Esophagus (tissue), 2 donors: ENCODE data around the gene INPP5J. TPM values are rescaled to one million over a fixed set of nuclear protein-coding genes. Genes with fewer than 3 reads are reported as not detected.
A peak's percentile ranks its signal among the peaks of the same experiment; 100 is the strongest.

Experiments used
- H3K27ac ChIP-seq, 2 donors: one replicate each; pipeline ENCODE4 v1.5.1; 2013; ENCODE audit warnings: low read depth in 2 of 2, mild to moderate bottlenecking in 2 of 2, inconsistent platforms in 1 of 2, low read length in 1 of 2, moderate library complexity in 1 of 2
- H3K27me3 ChIP-seq, 2 donors: one replicate each; pipeline ENCODE4 v1.6.1; 2013; ENCODE audit warnings: low read length in 2 of 2, control low read depth in 1 of 2, mild to moderate bottlenecking in 1 of 2; ENCODE audit not compliant: insufficient read depth in 2 of 2, control insufficient read depth in 1 of 2
- H3K36me3 ChIP-seq, 2 donors: one replicate each; pipeline ENCODE4 v1.6.1; 2013; ENCODE audit warnings: low read length in 1 of 2; ENCODE audit not compliant: control insufficient read depth in 2 of 2, insufficient read depth in 2 of 2
- H3K4me1 ChIP-seq, 2 donors: one replicate each; pipeline ENCODE4 v1.6.1; 2013; ENCODE audit warnings: low read length in 1 of 2; ENCODE audit not compliant: control insufficient read depth in 2 of 2, insufficient read depth in 2 of 2
- H3K4me3 ChIP-seq, 2 donors: one replicate each; pipeline ENCODE4 v1.5.1; 2013; ENCODE audit warnings: low read length in 2 of 2, mild to moderate bottlenecking in 2 of 2, low read depth in 1 of 2, moderate library complexity in 1 of 2
- H3K9me3 ChIP-seq, 2 donors: one replicate each; pipeline ENCODE4 v1.6.1; 2013; ENCODE audit warnings: mild to moderate bottlenecking in 2 of 2, low read depth in 1 of 2, low read length in 1 of 2, moderate library complexity in 1 of 2; ENCODE audit not compliant: control insufficient read depth in 2 of 2, insufficient read depth in 1 of 2
- WGBS, 2 donors: extraction: QIAGEN DNeasy Blood & Tissue Kit; methylation state at CpG; one replicate each; pipeline ENCODE4 v1.1.7; 2013; 5-methylcytosine and 5-hydroxymethylcytosine counted together
- polyA plus RNA-seq, 2 donors: library from polyadenylated mRNA; stranded (reverse); fragments of 200-250 nt; gene quantifications; one replicate each; pipeline ENCODE4 v1.2.3, GENCODE V29; 2013
- donor health status: healthy with polysubstance abuse.
- donor health status: Bipolar disorder and iron deficiency.

Gene INPP5J
- polyA plus RNA-seq, 2 donors: 1.6 to 3.3 TPM

- peak overlapping the region in 1 of 2 donors; percentile 65 for H3K27ac ChIP-seq
Observed at GRCh38 chr22:31122196-31122531, 602 bp upstream of the INPP5J start.

GRCh38 chr22:31123292-31123602 is 481 bp downstream of the INPP5J start:
- Histone ChIP-seq H3K27me3 (no peaks in the 10 kb centered on the region), H3K9me3 (no peaks in the 10 kb centered on the region), H3K36me3 (no peaks in the 10 kb centered on the region), H3K27ac (no peak overlapping the region), H3K4me1 (peaks cover 0 to 10% of the 10 kb centered on the region in 2 donors), H3K4me3 (peak overlapping the region; percentile 33 to 44)
- WGBS, 2 donors: 64 to 73% methylated on average over 4 of the region's 4 CpGs

More at GRCh38 chr22:31122196-31122531, 602 bp upstream of the INPP5J start:
- Histone ChIP-seq H3K9me3 (no peaks in the 10 kb centered on the region), H3K4me3 (no peak overlapping the region), H3K4me1 (peaks cover 0 to 10% of the 10 kb centered on the region in 2 donors), H3K36me3 (no peaks in the 10 kb centered on the region), H3K27me3 (no peaks in the 10 kb centered on the region)
- 57 to 63% methylated on average over 2 of the region's 2 CpGs for WGBS, 2 donors

GRCh38 chr22:31124290-31124689 is 1.5 kb downstream of the INPP5J start:
- Histone ChIP-seq H3K4me3 (no peak overlapping the region), H3K36me3 (no peaks in the 10 kb centered on the region), H3K4me1 (peaks cover 0 to 10% of the 10 kb centered on the region in 2 donors), H3K9me3 (no peaks in the 10 kb centered on the region), H3K27ac (no peak overlapping the region), H3K27me3 (no peaks in the 10 kb centered on the region)
- WGBS, 2 donors: 60 to 73% methylated on average over 3 of the region's 3 CpGs

- H3K4me1 ChIP-seq: peaks cover 0 to 10% of the 10 kb centered on the region in 2 donors
- H3K9me3 ChIP-seq: no peaks in the 10 kb centered on the region
- H3K27ac ChIP-seq: no peak overlapping the region
- no peak overlapping the region for H3K4me3 ChIP-seq
- no peaks in the 10 kb centered on the region for H3K27me3 ChIP-seq
- no peaks in the 10 kb centered on the region for H3K36me3 ChIP-seq
- WGBS, 2 donors: 81 to 83% methylated on average over 14 of the region's 14 CpGs
Observed at GRCh38 chr22:31124811-31125465, 2.2 kb downstream of the INPP5J start.

GRCh38 chr22:31125521-31126117 is 2.9 kb downstream of the INPP5J start:
- Histone ChIP-seq H3K27me3 (no peaks in the 10 kb centered on the region), H3K36me3 (no peaks in the 10 kb centered on the region), H3K4me1 (peaks cover 0 to 10% of the 10 kb centered on the region in 2 donors), H3K27ac (no peak overlapping the region), H3K9me3 (no peaks in the 10 kb centered on the region), H3K4me3 (no peak overlapping the region)
- WGBS, 2 donors: 82 to 85% methylated on average over 12 of the region's 12 CpGs

GRCh38 chr22:31126128-31126868 is 3.5 kb downstream of the INPP5J start:
- 87 to 89% methylated on average over 22 of the region's 22 CpGs for WGBS, 2 donors

GRCh38 chr22:31126869-31127175 is 4.1 kb downstream of the INPP5J start:
- H3K4me1 ChIP-seq: peaks cover 3 to 11% of the 10 kb centered on the region in 2 donors
- no peak overlapping the region for H3K27ac ChIP-seq
- no peak overlapping the region for H3K4me3 ChIP-seq
- H3K36me3 ChIP-seq: no peaks in the 10 kb centered on the region
- H3K27me3 ChIP-seq: no peaks in the 10 kb centered on the region
- no peaks in the 10 kb centered on the region for H3K9me3 ChIP-seq
- WGBS, 2 donors: 86 to 87% methylated on average over 13 of the region's 13 CpGs

More at GRCh38 chr22:31126128-31126868, 3.5 kb downstream of the INPP5J start:
- Histone ChIP-seq H3K4me3 (no peak overlapping the region), H3K36me3 (no peaks in the 10 kb centered on the region), H3K9me3 (no peaks in the 10 kb centered on the region), H3K4me1 (peaks cover 0 to 10% of the 10 kb centered on the region in 2 donors), H3K27me3 (no peaks in the 10 kb centered on the region), H3K27ac (no peak overlapping the region)

GRCh38 chr22:31127181-31127772 is 4.5 kb downstream of the INPP5J start:
- no peaks in the 10 kb centered on the region for H3K36me3 ChIP-seq
- H3K9me3 ChIP-seq: no peaks in the 10 kb centered on the region
- H3K4me3 ChIP-seq: no peak overlapping the region
- WGBS, 2 donors: 67 to 77% methylated on average over 19 of the region's 19 CpGs
- H3K27ac ChIP-seq: no peak overlapping the region
- H3K27me3 ChIP-seq: no peaks in the 10 kb centered on the region
- peaks cover 6 to 11% of the 10 kb centered on the region in 2 donors for H3K4me1 ChIP-seq

- Histone ChIP-seq H3K36me3 (no peaks in the 10 kb centered on the region), H3K27me3 (no peaks in the 10 kb centered on the region), H3K4me1 (peaks cover 6% of the 10 kb centered on the region in 2 donors), H3K27ac (no peak overlapping the region), H3K4me3 (no peak overlapping the region), H3K9me3 (no peaks in the 10 kb centered on the region)
- WGBS, 2 donors: 89 to 92% methylated on average over 7 of the region's 7 CpGs
Observed at GRCh38 chr22:31128156-31128555, 5.4 kb downstream of the INPP5J start.
